Measurements from ENCODE around the gene KRT73. TPM values are rescaled to one million over a fixed set of nuclear protein-coding genes. Genes with fewer than 3 reads are reported as not detected.

KRT73 gene
- polyA plus RNA-seq, 1 donor, result not detected

GRCh38 chr12:52645982-52646381 lies 27.6 kb upstream of the KRT73 start:
- DNase-seq, result no peak

- DNase-seq, result no peak
Measured at GRCh38 chr12:52645120-52645761, 26.9 kb upstream of the KRT73 start.

- no peak for DNase-seq
Measured at GRCh38 chr12:52644078-52644415, 25.7 kb upstream of the KRT73 start.

DNA sequence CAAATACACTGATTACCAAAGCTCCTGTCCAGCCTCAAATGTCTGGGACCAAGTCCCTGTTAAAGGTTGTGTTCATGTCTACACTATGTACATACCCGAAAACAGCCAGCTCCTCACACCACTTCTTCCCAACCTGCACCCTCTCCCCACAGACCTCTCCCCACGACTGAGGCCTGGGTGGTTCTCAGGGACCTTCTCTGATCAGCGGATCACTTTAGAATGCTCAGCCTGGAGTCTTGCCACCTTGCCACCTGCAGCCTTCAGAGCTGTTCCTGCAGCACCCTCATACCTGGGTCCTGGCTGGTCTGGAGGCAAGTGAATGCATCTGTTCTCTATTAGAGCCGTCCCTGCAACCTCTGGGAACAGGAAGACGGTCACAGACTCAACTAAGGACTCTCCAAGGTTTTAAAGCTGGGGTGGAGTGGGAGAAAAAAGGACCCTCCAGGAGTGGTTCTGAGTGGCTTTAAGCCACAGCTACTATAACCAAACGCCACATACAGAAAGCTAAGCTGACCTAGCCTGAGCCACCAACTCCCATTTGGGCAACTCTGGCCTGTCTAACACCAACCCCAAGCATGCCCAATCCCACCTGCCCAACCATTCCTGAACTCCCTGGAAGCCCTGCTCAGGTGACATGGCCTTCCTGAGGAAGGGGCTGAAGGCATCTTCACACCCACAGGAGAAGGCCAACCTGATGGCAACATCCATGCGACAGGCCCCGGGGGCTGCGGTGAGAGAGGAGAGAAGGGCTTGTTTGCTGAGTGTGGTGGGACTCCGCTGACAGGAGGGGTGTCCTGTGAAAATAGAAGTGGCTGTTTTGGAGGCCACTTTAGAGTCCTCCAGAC lies 25.1 kb upstream of the KRT73 start:
- no peak for DNase-seq

DNA sequence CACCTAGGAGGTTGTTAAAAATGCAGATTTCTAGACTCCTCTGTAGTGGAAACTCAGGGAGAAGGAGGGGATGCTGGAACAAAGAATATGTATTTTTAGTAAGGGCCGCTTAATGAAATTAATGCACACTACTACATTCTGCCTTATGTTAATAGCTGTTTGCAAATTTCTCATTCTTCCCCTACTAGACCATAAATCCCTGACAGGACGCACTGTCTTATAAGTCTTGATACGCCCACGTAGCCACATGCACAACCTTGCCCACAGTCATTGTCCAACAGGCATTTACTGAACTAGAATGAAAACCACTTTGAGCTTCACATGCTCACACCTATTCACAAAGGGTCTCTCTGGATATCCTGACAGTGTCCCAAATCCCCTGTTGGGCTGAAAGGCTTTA lies 23.1 kb upstream of the KRT73 start:
- DNase-seq, result no peak

DNA sequence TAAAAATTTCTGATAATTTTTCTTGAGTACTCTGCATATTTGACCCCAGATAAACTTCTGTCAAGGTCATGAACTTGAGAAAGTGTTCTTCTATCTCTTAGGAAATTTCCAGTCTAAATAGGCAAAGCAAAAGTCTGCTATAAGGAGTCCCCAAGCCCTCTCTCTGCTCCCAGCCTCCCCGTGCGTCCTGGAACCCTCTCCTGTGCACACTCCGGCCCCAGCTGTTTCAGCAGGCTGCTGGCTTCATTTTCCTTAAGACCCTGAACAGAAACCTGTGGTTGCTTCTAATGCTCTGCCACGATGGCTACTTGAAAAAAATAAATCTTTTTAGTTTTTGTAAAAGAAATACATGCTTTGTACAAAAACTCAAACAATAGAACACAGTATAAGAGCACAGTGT lies 18.9 kb upstream of the KRT73 start:
- DNase-seq, result no peak

GRCh38 chr12:52636592-52637258 lies 18.4 kb upstream of the KRT73 start:
- no peak for DNase-seq

GRCh38 chr12:52636189-52636588 lies 17.8 kb upstream of the KRT73 start:
- DNase-seq, result no peak

GRCh38 chr12:52634266-52635056 lies 16.1 kb upstream of the KRT73 start:
- DNase-seq, result no peak

- DNase-seq, result no peak
Measured at GRCh38 chr12:52633383-52633782, 15.0 kb upstream of the KRT73 start.

DNA sequence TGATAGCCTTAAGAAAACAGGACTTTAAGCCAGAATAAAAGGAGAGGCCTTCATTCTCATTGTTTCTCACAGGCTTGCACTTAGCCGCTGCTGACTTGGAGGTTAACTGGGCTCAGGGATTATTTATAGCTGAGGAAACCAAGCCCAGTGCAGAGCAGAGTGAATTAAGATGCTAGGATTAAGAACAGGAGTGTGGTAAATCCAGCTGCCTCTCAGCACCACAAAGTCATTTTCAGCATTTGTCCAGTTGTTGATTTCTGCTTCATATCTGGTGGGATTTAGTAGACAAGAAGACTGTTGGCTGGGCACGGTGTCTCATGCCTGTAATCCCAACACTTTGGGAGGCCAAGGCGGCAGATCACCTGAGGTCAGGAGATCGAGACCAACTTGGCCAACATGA lies 14.3 kb upstream of the KRT73 start:
- DNase-seq, result peak; percentile 3

DNA sequence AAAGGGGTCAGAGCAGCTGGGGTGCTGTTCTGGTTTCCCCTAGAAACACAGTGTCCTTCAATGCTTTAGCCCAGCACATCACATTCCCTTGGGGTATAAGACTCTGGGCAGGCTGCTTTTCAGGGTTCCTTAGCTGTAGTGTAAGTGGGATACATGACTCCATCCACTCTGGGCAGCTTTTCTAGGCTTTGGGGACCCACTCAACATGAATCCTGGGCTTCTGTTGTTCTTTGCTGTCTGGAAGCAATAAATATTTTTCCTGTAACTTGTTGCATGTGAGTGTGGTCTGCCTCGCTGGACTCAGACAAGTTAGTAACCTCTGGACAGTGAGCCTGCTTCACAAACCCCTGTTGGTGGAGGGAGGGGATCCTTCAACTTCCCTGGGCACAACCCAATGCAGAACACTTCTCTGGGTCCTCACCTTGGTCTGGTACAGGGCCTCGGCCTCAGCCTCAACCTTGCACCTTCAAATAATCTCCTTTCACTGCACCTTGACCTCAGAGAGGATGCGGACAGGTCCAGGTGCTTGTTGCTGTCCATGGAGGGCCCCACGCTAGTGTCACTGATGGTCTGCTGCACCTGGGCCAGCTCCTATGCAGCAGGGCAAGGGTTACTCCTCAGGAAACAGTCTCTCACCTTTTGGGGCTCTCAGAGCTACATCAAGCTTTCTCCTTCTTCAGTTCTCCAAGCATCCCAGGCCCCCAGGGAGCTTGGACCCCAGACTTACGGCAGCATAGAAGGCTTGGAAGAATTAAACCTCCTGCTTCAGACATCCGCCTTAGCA lies 13.5 kb upstream of the KRT73 start:
- DNase-seq, result no peak

- no peak for DNase-seq
Measured at GRCh38 chr12:52631264-52631663, 12.9 kb upstream of the KRT73 start.

DNA sequence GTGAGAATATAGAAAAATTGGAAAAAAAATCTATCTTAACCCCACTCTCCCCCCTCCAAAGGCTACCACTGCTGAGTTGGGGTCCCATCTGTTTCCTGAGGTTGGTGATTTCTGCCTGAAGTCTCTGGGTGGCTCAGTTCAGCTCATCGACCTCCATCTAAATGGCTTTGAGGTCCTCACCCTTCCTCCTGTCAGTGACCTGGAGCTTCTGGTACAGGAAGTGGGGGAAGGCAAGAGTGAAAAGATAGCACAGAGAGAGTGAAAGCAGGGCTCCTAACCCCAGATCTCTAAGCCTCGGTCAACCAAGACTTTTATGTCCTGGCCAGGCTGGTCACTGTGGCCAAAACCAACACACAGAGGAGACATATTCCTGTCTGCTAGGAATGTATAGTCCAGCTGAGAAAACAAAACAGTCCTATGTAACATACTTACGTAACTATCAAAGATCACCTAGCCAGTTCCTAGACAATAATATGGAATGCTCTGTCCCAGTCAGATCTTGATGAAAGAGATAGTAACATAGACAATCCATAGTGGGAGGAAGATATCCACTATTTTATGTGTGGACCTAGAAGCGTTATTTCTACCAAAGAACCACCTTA lies 12.3 kb upstream of the KRT73 start:
- DNase-seq, result no peak

- DNase-seq, result no peak
Measured at GRCh38 chr12:52630008-52630500, 11.7 kb upstream of the KRT73 start.

DNA sequence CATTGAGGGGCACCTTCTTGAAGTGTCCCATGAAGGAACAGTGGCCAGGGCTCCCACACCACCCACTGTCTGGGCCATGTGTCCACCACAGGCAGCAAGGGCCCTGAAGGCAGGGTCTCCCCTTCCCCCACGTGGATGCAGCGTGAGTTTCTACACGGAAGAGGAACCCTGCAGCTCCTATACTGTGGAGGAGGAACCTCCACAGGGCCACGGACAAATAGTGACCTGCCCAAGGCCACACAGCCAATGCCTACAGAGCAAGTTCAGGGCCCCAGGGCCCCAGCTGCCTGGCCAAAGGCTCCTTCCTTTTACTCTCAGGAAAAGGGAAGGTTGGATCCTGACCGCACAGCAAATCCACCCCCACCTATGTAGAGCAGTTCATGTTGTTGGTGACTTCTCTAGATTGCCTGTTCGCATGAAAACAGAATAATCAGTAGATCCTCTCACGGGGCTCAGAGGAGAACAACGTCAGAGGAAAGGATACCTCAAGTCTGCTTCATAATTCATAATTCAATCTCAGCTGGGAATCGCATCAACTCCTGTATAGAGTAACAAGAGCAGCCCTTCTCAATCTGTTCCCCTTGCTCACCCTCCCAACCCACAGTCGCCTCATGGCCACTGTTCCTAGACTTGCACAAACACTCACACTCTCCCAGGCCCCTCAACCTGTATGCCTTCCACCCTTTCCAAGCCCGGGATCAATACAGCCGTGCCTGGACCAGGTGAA lies 11.1 kb upstream of the KRT73 start:
- DNase-seq, result no peak

DNA sequence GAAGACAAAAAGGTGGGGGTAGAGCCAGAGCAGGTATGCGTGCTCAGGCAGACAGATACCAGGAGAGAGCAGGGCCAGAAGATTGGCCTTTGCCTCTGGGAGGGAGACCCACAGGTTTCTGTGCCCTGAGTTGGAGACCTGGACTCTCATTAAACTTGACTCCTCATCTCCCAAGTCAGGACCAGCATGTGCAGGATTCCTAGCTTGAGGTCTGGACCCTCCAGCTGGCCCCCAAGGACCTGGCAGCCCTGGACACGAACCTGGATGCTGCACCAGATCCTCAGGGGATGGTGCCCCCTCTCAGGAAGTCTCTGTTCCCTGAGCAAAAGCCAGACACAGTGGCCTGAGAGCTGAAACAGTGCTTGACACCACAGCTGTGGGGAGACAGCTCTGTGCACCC lies 10.5 kb upstream of the KRT73 start:
- DNase-seq, result no peak

- DNase-seq, result no peak
Measured at GRCh38 chr12:52628111-52628507, 9.8 kb upstream of the KRT73 start.

DNA sequence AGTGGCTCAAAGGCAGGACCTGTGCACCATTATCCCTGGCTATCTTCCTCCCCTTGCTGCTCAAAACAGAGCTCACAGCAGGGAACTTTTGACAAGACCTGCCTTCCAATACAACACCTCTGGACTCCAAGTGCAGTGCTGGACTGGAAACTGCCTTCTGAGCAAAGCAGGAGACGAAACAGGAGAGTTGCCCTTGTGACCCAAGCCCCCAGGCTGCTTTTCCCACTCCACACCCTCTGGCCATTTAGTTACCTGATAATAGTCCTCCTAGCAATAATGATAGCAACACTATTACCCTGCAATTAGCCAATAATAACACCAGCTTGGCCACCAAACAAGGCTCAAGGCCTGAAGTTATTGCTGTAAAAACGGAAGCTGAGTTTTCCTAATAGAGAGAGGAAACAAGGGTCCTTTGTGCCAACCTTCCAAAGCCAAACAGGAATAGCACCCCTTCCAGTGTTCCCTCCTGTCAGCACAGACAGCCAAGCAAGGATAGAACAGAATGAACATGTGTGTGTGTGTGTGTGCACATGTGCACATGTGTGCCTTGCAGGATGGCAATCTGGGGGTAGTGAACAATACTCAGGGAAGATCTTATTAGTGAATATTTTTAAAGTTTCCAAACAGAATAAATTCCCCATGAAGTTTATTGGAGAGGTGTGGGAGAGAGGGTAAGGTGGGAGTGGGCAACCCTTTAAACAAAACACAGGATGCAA lies 9.2 kb upstream of the KRT73 start:
- DNase-seq, result no peak

- DNase-seq, result no peak
Measured at GRCh38 chr12:52622349-52622748, 4.0 kb upstream of the KRT73 start.
